PC-3 (cell line): ENCODE data around the gene CDR2L. TPM values are rescaled to one million over a fixed set of nuclear protein-coding genes. Genes with fewer than 3 reads are reported as not detected.

Experiments
- total RNA-seq: library from RNA; depleted of rRNA; stranded (reverse); fragments of >200 nt; gene quantifications from 2 replicates; pipeline ENCODE4 v1.2.3, GENCODE V29; 2014; rRNA removed

The CDR2L gene
- total RNA-seq, 1 experiment from 2014 or later, result 35.8 TPM

Other genes with a start within 250 kb of the CDR2L start
- gene NHERF1, start 239.0 kb upstream of the CDR2L start, total RNA-seq, result 75.0 and 116 TPM in 2 replicates
- gene NAT9, start 211.3 kb upstream of the CDR2L start, total RNA-seq, result 47.2 and 55.4 TPM in 2 replicates
- 0.04 TPM in 1 of 2 replicates, not detected in the other for gene GRIN2C, start 127.7 kb upstream of the CDR2L start, total RNA-seq
- gene FDXR, start 114.6 kb upstream of the CDR2L start, total RNA-seq, result 28.1 and 44.5 TPM in 2 replicates
- not detected in 2 replicates for gene FADS6, start 94.0 kb upstream of the CDR2L start, total RNA-seq
- 0.04 TPM in 1 of 2 replicates, not detected in the other for gene USH1G, start 64.4 kb upstream of the CDR2L start, total RNA-seq
- not detected in 2 replicates for gene OTOP2, start 63.4 kb upstream of the CDR2L start, total RNA-seq
- not detected in 2 replicates for gene OTOP3, start 51.7 kb upstream of the CDR2L start, total RNA-seq
- gene HID1, start 14.9 kb upstream of the CDR2L start, total RNA-seq, result 40.6 and 51.0 TPM in 2 replicates
- 151 and 195 TPM in 2 replicates for gene MRPL58, start 25.0 kb downstream of the CDR2L start, total RNA-seq
- 361 and 374 TPM in 2 replicates for gene ATP5PD, start 59.3 kb downstream of the CDR2L start, total RNA-seq
- 23.8 and 28.0 TPM in 2 replicates for gene KCTD2, start 59.6 kb downstream of the CDR2L start, total RNA-seq
- 1.2 and 1.6 TPM in 2 replicates for gene SLC16A5, start 100.3 kb downstream of the CDR2L start, total RNA-seq
- gene ARMC7, start 122.3 kb downstream of the CDR2L start, total RNA-seq, result 17.0 and 17.3 TPM in 2 replicates
- gene NT5C, start 144.1 kb downstream of the CDR2L start, total RNA-seq, result 116 and 131 TPM in 2 replicates
- gene JPT1, start 166.9 kb downstream of the CDR2L start, total RNA-seq, result 674 and 705 TPM in 2 replicates
- gene SUMO2, start 195.3 kb downstream of the CDR2L start, total RNA-seq, result 244 and 282 TPM in 2 replicates
- gene NUP85, start 218.0 kb downstream of the CDR2L start, total RNA-seq, result 91.5 and 95.6 TPM in 2 replicates